Activated CD4-positive, alpha-beta T cell treated with anti-CD3 and anti-CD28 coated beads for 48 hours (primary cell): Measurements from ENCODE around the gene PGF.
A peak's percentile ranks its signal among the peaks of the same experiment; 100 is the strongest.
"Not testable (repeated sequence)": the region's sequence is repeated elsewhere in the genome, so short reads cannot be mapped to it uniquely, and the experiment has no call there.

Source experiments
- DNase-seq: peaks from one replicate; pipeline ENCODE4 v3.0.0-alpha.2; 2020

Gene PGF

GRCh38 chr14:74938531-74939495, 16.6 kb downstream of the PGF start:
- no peak for DNase-seq

- no peak for DNase-seq
Observed at GRCh38 chr14:74937171-74937570, 18.2 kb downstream of the PGF start.

GRCh38 chr14:74936731-74937130, 18.7 kb downstream of the PGF start:
- no peak for DNase-seq

GRCh38 chr14:74936151-74936550, 19.2 kb downstream of the PGF start:
- DNase-seq = no peak

GRCh38 chr14:74935360-74935680, 20.1 kb downstream of the PGF start:
- no peak for DNase-seq

GRCh38 chr14:74934476-74935359, 20.7 kb downstream of the PGF start:
- no peak for DNase-seq

GRCh38 chr14:74934041-74934440, 21.4 kb downstream of the PGF start:
- DNase-seq = no peak

GRCh38 chr14:74932936-74933335, 22.5 kb downstream of the PGF start:
- not testable (repeated sequence) for DNase-seq

GRCh38 chr14:74932401-74932901, 22.9 kb downstream of the PGF start:
- no peak for DNase-seq

GRCh38 chr14:74931744-74932143, 23.7 kb downstream of the PGF start:
- DNase-seq = not testable (repeated sequence)

GRCh38 chr14:74929242-74929641, 26.2 kb downstream of the PGF start:
- no peak for DNase-seq

GRCh38 chr14:74927225-74927624, 28.2 kb downstream of the PGF start:
- no peak for DNase-seq

- no peak for DNase-seq
Observed at GRCh38 chr14:74924061-74924460, 31.3 kb downstream of the PGF start.

- peak; percentile 85 for DNase-seq
Observed at GRCh38 chr14:74922752-74923401, 32.5 kb downstream of the PGF start, which contains the start of gene RPS6KL1. Gene RPS6KL1 (minus strand): TSS chr14:74923260. CDS start chr14:74921541, 1,719 bp downstream.

- DNase-seq = no peak
Observed at GRCh38 chr14:74921987-74922751, 33.2 kb downstream of the PGF start.

GRCh38 chr14:74921053-74921620, 34.3 kb downstream of the PGF start:
- DNase-seq = no peak

- DNase-seq = no peak
Observed at GRCh38 chr14:74920281-74920680, 35.1 kb downstream of the PGF start.

GRCh38 chr14:74919421-74920165, 35.8 kb downstream of the PGF start:
- no peak for DNase-seq

GRCh38 chr14:74918380-74918779, 37.0 kb downstream of the PGF start:
- DNase-seq = no peak

- no peak for DNase-seq
Observed at GRCh38 chr14:74917646-74918081, 37.7 kb downstream of the PGF start.

GRCh38 chr14:74917178-74917543, 38.2 kb downstream of the PGF start:
- DNase-seq = no peak
